GM12801 (cell line): Measurements from ENCODE around the gene LDB2.

Experiments used
- CTCF ChIP-seq: IDR thresholded peaks from one replicate; pipeline ENCODE4 v1.5.1; 2011; ENCODE audit warnings: control low read depth; ENCODE audit not compliant: insufficient read length; ENCODE audit errors: extremely low read depth

The LDB2 gene

GRCh38 chr4:16492872-16493271 is 405.6 kb downstream of the LDB2 start:
- TF ChIP-seq CTCF, result no peak

- no peak for TF ChIP-seq CTCF
These were observed 409.2 kb downstream of the LDB2 start for GRCh38 chr4:16489226-16489625.

GRCh38 chr4:16488084-16488483 is 410.4 kb downstream of the LDB2 start:
- no peak for TF ChIP-seq CTCF

DNA sequence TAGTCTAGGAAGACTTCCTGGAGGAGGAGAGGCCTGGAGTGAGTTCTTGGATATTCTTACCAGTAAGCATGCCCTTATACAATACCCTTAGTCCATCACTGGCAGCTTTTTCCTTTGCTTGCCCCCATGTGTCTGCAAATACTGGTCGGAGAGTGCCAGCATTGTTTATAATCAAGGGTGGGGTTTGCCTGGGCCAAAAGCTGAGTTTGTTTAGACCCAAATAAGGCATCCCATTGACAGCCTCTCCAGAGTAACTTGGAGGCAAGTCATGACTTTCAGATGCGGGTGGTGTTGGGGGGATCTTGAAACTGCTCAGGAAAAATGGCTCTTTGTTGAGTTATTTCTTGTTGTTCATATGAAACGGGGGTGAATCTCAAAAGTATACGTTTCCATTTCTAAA is 413.7 kb downstream of the LDB2 start:
- TF ChIP-seq CTCF, result no peak

DNA sequence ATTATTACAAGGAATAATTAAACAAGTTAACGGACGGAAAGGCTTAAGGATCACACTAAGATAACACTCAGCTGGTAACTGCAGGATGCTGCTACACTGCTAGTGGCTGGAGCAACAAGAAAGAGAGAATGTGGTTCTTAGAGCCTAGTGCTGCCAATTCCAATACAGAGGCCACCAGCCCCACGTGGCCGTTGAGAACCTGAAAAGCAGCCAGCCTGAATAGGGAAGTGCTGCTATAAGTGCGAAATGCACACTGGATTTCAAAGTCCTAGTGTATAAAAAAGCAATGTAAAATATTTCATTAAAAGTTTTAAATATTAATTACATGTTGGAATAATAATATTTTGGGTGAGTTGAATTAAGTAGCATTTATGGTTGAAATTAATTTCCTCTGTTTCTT is 414.9 kb downstream of the LDB2 start:
- TF ChIP-seq CTCF, result no peak

GRCh38 chr4:16480011-16480410 is 418.4 kb downstream of the LDB2 start:
- TF ChIP-seq CTCF, result no peak

DNA sequence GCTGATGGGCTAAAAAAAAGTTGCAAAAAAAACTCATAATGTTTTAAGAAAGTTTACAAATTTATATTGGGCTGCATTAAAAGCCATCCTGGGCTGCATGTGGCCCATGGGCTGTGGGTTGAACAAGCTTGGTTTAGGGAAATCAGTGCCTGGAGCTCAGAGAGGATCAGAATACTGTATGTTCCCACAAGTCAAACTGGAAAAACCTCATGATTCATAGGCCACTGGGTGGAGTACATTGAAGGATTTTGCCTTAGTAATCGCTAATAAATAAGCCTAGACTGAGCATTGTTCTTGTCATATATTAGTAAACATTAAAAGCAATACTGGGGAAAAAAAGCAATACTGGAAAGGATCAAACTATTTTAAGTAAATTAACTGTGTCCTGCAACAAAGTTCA is 425.9 kb downstream of the LDB2 start:
- no peak for TF ChIP-seq CTCF

GRCh38 chr4:16467061-16467460 is 431.4 kb downstream of the LDB2 start:
- no peak for TF ChIP-seq CTCF
